ENCODE measurements around the gene XPO1.
"Not testable (repeated sequence)": the region's sequence is repeated elsewhere in the genome, so short reads cannot be mapped to it uniquely, and the experiment has no call there.

XPO1 gene

GRCh38 chr2:61448229-61448628, 89.9 kb downstream of the XPO1 start:
- H3K27ac ChIP-seq = no peak overlapping the region

GRCh38 chr2:61446971-61447370, 91.2 kb downstream of the XPO1 start:
- POLR2A ChIA-PET (ENCODE audit: low non-redundant PET) = interaction anchor here (0.7 kb wide), 1 partner anchor 17 kb away, joined by 4 read pairs; no protein-coding TSS in a partner anchor

More at GRCh38 chr2:61448229-61448628, 89.9 kb downstream of the XPO1 start:
- no peak for DNase-seq (ENCODE audit: low spot score)
- POLR2A ChIA-PET (ENCODE audit: low non-redundant PET) = no interaction called here
- no peak for TF ChIP-seq CTCF (conservative IDR thresholded peaks at IDR 0.05; ENCODE audit: low read depth)
- CTCF ChIA-PET = no interaction called here

GRCh38 chr2:61443342-61444041, 94.7 kb downstream of the XPO1 start:
- DNase-seq (ENCODE audit: low spot score) = no peak
- TF ChIP-seq CTCF (conservative IDR thresholded peaks at IDR 0.05; ENCODE audit: low read depth) = no peak
- H3K27ac ChIP-seq = no peak overlapping the region
- POLR2A ChIA-PET (ENCODE audit: low non-redundant PET) = no interaction called here
- CTCF ChIA-PET = interaction anchor here (0.7 kb wide), 1 partner anchor 1549 kb away, joined by 3 read pairs; no protein-coding TSS in a partner anchor

More at GRCh38 chr2:61446971-61447370, 91.2 kb downstream of the XPO1 start:
- CTCF ChIA-PET; DNase-seq (ENCODE audit: low spot score); H3K27ac ChIP-seq: not testable (repeated sequence)

GRCh38 chr2:61439241-61440002, 98.7 kb downstream of the XPO1 start:
- ChIA-PET POLR2A (ENCODE audit: low non-redundant PET) (no interaction called here), CTCF (interaction anchor here (0.6 kb wide), 1 partner anchor 36 kb away, joined by 6 read pairs; no protein-coding TSS in a partner anchor)
- no peak for DNase-seq (ENCODE audit: low spot score)
- H3K27ac ChIP-seq = peak overlapping the region; percentile 47
- no peak for TF ChIP-seq CTCF (conservative IDR thresholded peaks at IDR 0.05; ENCODE audit: low read depth)

GRCh38 chr2:61438670-61439069, 99.5 kb downstream of the XPO1 start:
- DNase-seq (ENCODE audit: low spot score) = no peak
- ChIA-PET POLR2A (ENCODE audit: low non-redundant PET) (no interaction called here), CTCF (no interaction called here)
- TF ChIP-seq CTCF (conservative IDR thresholded peaks at IDR 0.05; ENCODE audit: low read depth) = no peak
- H3K27ac ChIP-seq = peak overlapping the region; percentile 47; the same call in 1 of the 2 replicates

- no peak for DNase-seq (ENCODE audit: low spot score)
- ChIA-PET POLR2A (ENCODE audit: low non-redundant PET) (no interaction called here), CTCF (no interaction called here)
- no peak overlapping the region for H3K27ac ChIP-seq
- TF ChIP-seq CTCF (conservative IDR thresholded peaks at IDR 0.05; ENCODE audit: low read depth) = no peak
Measured at GRCh38 chr2:61437170-61437569, 101.0 kb downstream of the XPO1 start.

GRCh38 chr2:61436092-61436491, 102.1 kb downstream of the XPO1 start:
- ChIA-PET CTCF (no interaction called here), POLR2A (ENCODE audit: low non-redundant PET) (no interaction called here)
- H3K27ac ChIP-seq = no peak overlapping the region
- no peak for DNase-seq (ENCODE audit: low spot score)
- TF ChIP-seq CTCF (conservative IDR thresholded peaks at IDR 0.05; ENCODE audit: low read depth) = no peak

Data from RWPE1 (cell line).